ENCODE results near the gene ANTXR1. TPM values are rescaled to one million over a fixed set of nuclear protein-coding genes. Genes with fewer than 3 reads are reported as not detected.

ANTXR1 gene
- total and polyA plus RNA-seq, 2 of the 8 experiments (the other 6 are each of a cell fraction or from before 2014, with no cell fraction given): 15.8 to 44.3 TPM

- Histone ChIP-seq H4K5ac (ENCODE audit: insufficient read length, low read depth, low read length) (no peak overlapping the region), H4K20me1 (replicated peaks in 1 of 2; ENCODE audit: control insufficient read depth in 1 of 2, insufficient read depth in 2 of 2, low read length in 2 of 2) (no peaks in the 10 kb centered on the region), H4K8ac (ENCODE audit: extremely low read depth, insufficient read depth, low read length) (no peak overlapping the region), H2BK5ac (ENCODE audit: low read depth, low read length) (no peak overlapping the region), H3K9me3 (ENCODE audit: insufficient read depth in 2 of 2, low read depth in 1 of 2, low read length in 1 of 2) (no peaks in the 10 kb centered on the region), H3K27ac (ENCODE audit: low read depth, low read length) (no peak overlapping the region), H3K56ac (replicated peaks; ENCODE audit: insufficient read length, low read depth, low read length) (no peak overlapping the region), H3K4me2 (ENCODE audit: insufficient read depth in 1 of 2, low read depth in 2 of 2, low read length in 2 of 2) (no peak overlapping the region), H3K27me3 (replicated peaks in 1 of 4; ENCODE audit: control insufficient read depth in 3 of 4, extremely low read depth in 1 of 4, insufficient read depth in 3 of 4, low read length in 3 of 4) (no peaks in the 10 kb centered on the region), H3K4me1 (replicated peaks in 1 of 4; ENCODE audit: control insufficient read depth in 3 of 4, insufficient read depth in 4 of 4, low read length in 3 of 4) (no peaks in the 10 kb centered on the region), H3K36me3 (ENCODE audit: control insufficient read depth in 2 of 4, insufficient read depth in 4 of 4, low read length in 3 of 4) (no peaks in the 10 kb centered on the region), H3K79me1 (ENCODE audit: low read depth, low read length) (no peaks in the 10 kb centered on the region), H2BK120ac (replicated peaks; ENCODE audit: low read depth, low read length) (no peak overlapping the region), H2AFZ (ENCODE audit: low read length) (no peak overlapping the region), H2BK20ac (ENCODE audit: low read length) (no peak overlapping the region), H2AK5ac (ENCODE audit: low read depth, low read length) (no peak overlapping the region), H3K4ac (replicated peaks; ENCODE audit: insufficient read length, low read depth, low read length) (no peak overlapping the region), H3K4me3 (ENCODE audit: extremely low read depth in 1 of 4, insufficient read depth in 2 of 4, low read depth in 3 of 4, low read length in 4 of 4) (no peak overlapping the region), H2BK12ac (ENCODE audit: low read depth, low read length) (no peak overlapping the region), H3K9ac (replicated peaks in 1 of 4; ENCODE audit: extremely low read depth in 1 of 4, low read depth in 3 of 4, low read length in 3 of 4) (no peak overlapping the region), H2BK15ac (ENCODE audit: low read length) (no peak overlapping the region), H3K79me2 (ENCODE audit: control insufficient read depth in 1 of 2, insufficient read depth in 2 of 2, low read length in 2 of 2) (no peaks in the 10 kb centered on the region), H3K14ac (ENCODE audit: insufficient read length) (no peak overlapping the region), H4K91ac (replicated peaks; ENCODE audit: insufficient read length, low read length) (no peak overlapping the region), H3K18ac (ENCODE audit: extremely low read depth, low read length) (no peak overlapping the region), H3K23me2 (ENCODE audit: low read depth, low read length) (no peaks in the 10 kb centered on the region), H3K23ac (ENCODE audit: insufficient read length) (no peak overlapping the region)
- WGBS, 2 experiments (ENCODE audit: extremely low coverage in 1 of 2, insufficient coverage in 1 of 2, insufficient read length in 1 of 2, insufficient replicate concordance in 2 of 2, low coverage in 1 of 2, low lambda C conversion rate in 2 of 2, missing lambda C conversion rate in 1 of 2): 90% methylated on average over 3 of the region's 3 CpGs; no CpG with 5 or more reads in 1 of the 2 experiments
- ChIA-PET CTCF (ENCODE audit: partially characterized antibody) (interaction anchor here (2.0 kb wide), 1 partner anchor 34 kb away, joined by 4 read pairs; no protein-coding TSS in a partner anchor), POLR2A (ENCODE audit: partially characterized antibody) (interaction anchor here (0.7 kb wide), 1 partner anchor 942 kb away, joined by 4 read pairs; no protein-coding TSS in a partner anchor)
- FAIRE-seq: no peak
- DNase-seq (ENCODE audit: low read depth in 1 of 2, low spot score in 2 of 2): no peak
- TF ChIP-seq CHD1 (IDR thresholded peaks at IDR 0.05; ENCODE audit: low read depth, low read length) (no peak), CHD2 (IDR thresholded peaks at IDR 0.05; ENCODE audit: low read length) (no peak), BRCA1 (IDR thresholded peaks at IDR 0.05; ENCODE audit: low read depth, low read length) (no peak), CBX5 (IDR thresholded peaks at IDR 0.05; ENCODE audit: low read depth, low read length) (no peak), TBP (IDR thresholded peaks at IDR 0.05; ENCODE audit: low read depth, low read length) (no peak), POU5F1 (IDR thresholded peaks at IDR 0.05; ENCODE audit: low read depth, low read length) (no peak), SP1 (IDR thresholded peaks at IDR 0.05; ENCODE audit: low read depth, low read length) (no peak), PHF8 (conservative IDR thresholded peaks at IDR 0.05; ENCODE audit: low read depth, low read length) (no peak), ATF2 (IDR thresholded peaks at IDR 0.05; ENCODE audit: low read length) (no peak), SAP30 (IDR thresholded peaks at IDR 0.05; ENCODE audit: insufficient read depth, insufficient replicate concordance, low read length) (no peak), NRF1 (IDR thresholded peaks at IDR 0.05; ENCODE audit: low read depth, low read length) (no peak), TAF1 (IDR thresholded peaks at IDR 0.05; ENCODE audit: low read depth, low read length) (no peak), TCF12 (IDR thresholded peaks at IDR 0.05; ENCODE audit: low read depth, low read length) (no peak), KDM5A (IDR thresholded peaks at IDR 0.05; ENCODE audit: low read length) (no peak)
These were observed 34.9 kb upstream of the ANTXR1 start for GRCh38 chr2:68978098-68978497.

All from H1 (cell line).